HUES48 (cell line): ENCODE results near the gene BMF.
"Not testable (repeated sequence)": the region's sequence is repeated elsewhere in the genome, so short reads cannot be mapped to it uniquely, and the experiment has no call there.

Experiments used
- H3K27ac ChIP-seq: one replicate; pipeline ENCODE4 v1.7.0; 2013; ENCODE audit warnings: low read depth, low read length, inconsistent platforms
- H3K27me3 ChIP-seq: 2 replicates; pipeline ENCODE4 v1.6.1; 2013; ENCODE audit warnings: mild to moderate bottlenecking, low read length; ENCODE audit not compliant: control insufficient read depth, insufficient read depth
- H3K36me3 ChIP-seq: 2 replicates; pipeline ENCODE4 v1.6.1; 2013; ENCODE audit warnings: low read length; ENCODE audit not compliant: control insufficient read depth, insufficient read depth
- H3K4me1 ChIP-seq: 2 replicates; pipeline ENCODE4 v1.6.1; 2013; ENCODE audit warnings: mild to moderate bottlenecking, low read length; ENCODE audit not compliant: control insufficient read depth, insufficient read depth
- H3K4me3 ChIP-seq: 2 replicates; pipeline ENCODE4 v1.5.1; 2013; ENCODE audit warnings: mild to moderate bottlenecking, low read depth, low read length
- H3K9ac ChIP-seq: 2 replicates; pipeline ENCODE4 v1.6.1; 2013; ENCODE audit warnings: mild to moderate bottlenecking, low read depth, low read length, moderate library complexity
- H3K9me3 ChIP-seq: 2 replicates; pipeline ENCODE4 v1.6.1; 2013; ENCODE audit warnings: low read length; ENCODE audit not compliant: control insufficient read depth, insufficient read depth

BMF gene

GRCh38 chr15:40138201-40138570, 29.5 kb upstream of the BMF start:
- H3K27me3 ChIP-seq, H3K9me3 ChIP-seq, H3K27ac ChIP-seq, H3K4me1 ChIP-seq, H3K36me3 ChIP-seq, H3K4me3 ChIP-seq, H3K9ac ChIP-seq: not testable (repeated sequence)

- Histone ChIP-seq H3K27ac (no peak overlapping the region), H3K27me3 (no peaks in the 10 kb centered on the region), H3K9ac (no peak overlapping the region), H3K4me3 (no peak overlapping the region), H3K4me1 (no peaks in the 10 kb centered on the region), H3K36me3 (no peaks in the 10 kb centered on the region), H3K9me3 (no peaks in the 10 kb centered on the region)
These were observed 28.9 kb upstream of the BMF start for GRCh38 chr15:40137303-40138200.

GRCh38 chr15:40136470-40137302, 28.0 kb upstream of the BMF start:
- H3K9me3 ChIP-seq = no peaks in the 10 kb centered on the region
- H3K27ac ChIP-seq = no peak overlapping the region
- no peaks in the 10 kb centered on the region for H3K4me1 ChIP-seq
- H3K4me3 ChIP-seq = no peak overlapping the region
- no peaks in the 10 kb centered on the region for H3K36me3 ChIP-seq
- no peak overlapping the region for H3K9ac ChIP-seq
- no peaks in the 10 kb centered on the region for H3K27me3 ChIP-seq

GRCh38 chr15:40135846-40136450, 27.3 kb upstream of the BMF start:
- not testable (repeated sequence) for H3K27ac ChIP-seq, H3K4me3 ChIP-seq, H3K9me3 ChIP-seq, H3K36me3 ChIP-seq, H3K9ac ChIP-seq, H3K4me1 ChIP-seq, H3K27me3 ChIP-seq

- no peak overlapping the region for H3K4me3 ChIP-seq
- H3K9me3 ChIP-seq = no peaks in the 10 kb centered on the region
- no peaks in the 10 kb centered on the region for H3K27me3 ChIP-seq
- H3K27ac ChIP-seq = no peak overlapping the region
- no peaks in the 10 kb centered on the region for H3K36me3 ChIP-seq
- no peak overlapping the region for H3K9ac ChIP-seq
- no peaks in the 10 kb centered on the region for H3K4me1 ChIP-seq
These were observed 26.2 kb upstream of the BMF start for GRCh38 chr15:40134885-40135284.

DNA sequence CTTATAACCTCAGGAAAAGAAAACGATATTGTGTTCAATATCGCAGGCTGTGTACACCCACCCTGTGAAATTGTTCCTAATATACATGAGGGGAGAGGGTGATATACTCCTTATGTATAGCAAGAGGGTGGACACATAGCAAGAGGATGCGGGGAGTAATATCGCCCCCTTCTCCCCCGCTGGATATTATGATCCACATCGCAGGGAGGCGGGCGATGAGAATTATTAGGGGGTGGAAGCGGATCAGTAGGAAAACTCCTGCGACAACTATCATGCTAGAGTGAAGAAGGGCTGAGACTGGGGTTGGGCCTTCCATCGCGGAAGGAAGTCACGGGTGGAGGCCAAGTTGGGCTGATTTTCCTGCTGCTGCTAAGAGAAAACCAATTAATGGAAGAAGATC, 24.9 kb upstream of the BMF start:
- H3K4me3 ChIP-seq = no peak overlapping the region
- H3K9ac ChIP-seq = no peak overlapping the region
- no peaks in the 10 kb centered on the region for H3K9me3 ChIP-seq
- no peaks in the 10 kb centered on the region for H3K27me3 ChIP-seq
- no peaks in the 10 kb centered on the region for H3K4me1 ChIP-seq
- H3K27ac ChIP-seq = no peak overlapping the region
- no peaks in the 10 kb centered on the region for H3K36me3 ChIP-seq

GRCh38 chr15:40130799-40131502, 22.3 kb upstream of the BMF start:
- Histone ChIP-seq H3K27me3 (no peaks in the 10 kb centered on the region), H3K4me1 (no peaks in the 10 kb centered on the region), H3K36me3 (no peaks in the 10 kb centered on the region), H3K9ac (no peak overlapping the region), H3K4me3 (no peak overlapping the region), H3K9me3 (no peaks in the 10 kb centered on the region), H3K27ac (no peak overlapping the region)

GRCh38 chr15:40130118-40130517, 21.4 kb upstream of the BMF start:
- Histone ChIP-seq H3K27me3 (no peaks in the 10 kb centered on the region), H3K4me3 (no peak overlapping the region), H3K9ac (no peak overlapping the region), H3K4me1 (peaks cover 6% of the 10 kb centered on the region), H3K36me3 (no peaks in the 10 kb centered on the region), H3K27ac (no peak overlapping the region), H3K9me3 (no peaks in the 10 kb centered on the region)

DNA sequence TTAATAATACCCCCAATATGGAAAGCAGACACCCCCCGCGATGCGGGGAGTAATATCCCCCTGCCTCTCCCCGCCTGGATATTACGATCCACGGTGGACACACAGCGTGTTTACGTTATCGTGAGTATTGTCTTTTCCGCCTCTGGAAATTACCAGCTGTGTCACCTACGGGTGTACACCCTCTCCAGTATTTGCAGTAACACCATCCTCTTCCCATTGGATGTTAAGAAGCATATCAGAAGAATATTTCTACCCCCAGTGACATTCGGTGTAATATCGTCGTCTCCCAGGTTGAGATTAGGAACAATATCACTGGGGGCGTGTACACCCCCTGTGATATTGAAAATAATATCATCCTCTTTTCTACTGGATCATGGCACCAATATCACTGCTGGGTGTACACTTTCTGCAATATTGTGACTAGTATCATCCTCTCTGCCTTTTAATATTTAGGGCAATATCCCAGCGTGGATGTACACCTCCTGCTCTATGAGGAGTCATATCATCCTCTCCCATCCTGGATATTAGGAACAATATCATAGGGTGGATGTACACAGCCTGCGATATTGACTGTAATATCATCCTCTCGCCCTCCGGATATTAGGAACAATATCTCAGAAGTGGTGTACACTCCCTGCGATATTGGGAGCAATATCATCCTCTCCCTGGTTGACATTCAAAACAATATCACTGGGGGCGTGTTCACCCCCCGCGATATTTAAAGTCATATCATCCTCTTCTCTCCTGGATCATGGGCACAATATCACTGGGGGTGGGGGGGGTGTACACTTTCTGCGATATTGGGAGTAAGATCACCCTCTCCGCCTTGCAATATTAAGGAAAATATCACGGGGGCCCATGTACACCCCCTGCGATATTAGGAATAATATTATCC, 20.3 kb upstream of the BMF start:
- Histone ChIP-seq H3K27me3 (no peaks in the 10 kb centered on the region), H3K27ac (no peak overlapping the region), H3K9me3 (no peaks in the 10 kb centered on the region), H3K4me1 (peaks cover 14% of the 10 kb centered on the region), H3K4me3 (no peak overlapping the region), H3K9ac (no peak overlapping the region), H3K36me3 (no peaks in the 10 kb centered on the region)

- no peaks in the 10 kb centered on the region for H3K9me3 ChIP-seq
- H3K27me3 ChIP-seq = no peaks in the 10 kb centered on the region
- H3K36me3 ChIP-seq = no peaks in the 10 kb centered on the region
- peaks cover 23% of the 10 kb centered on the region for H3K4me1 ChIP-seq
- H3K9ac ChIP-seq = no peak overlapping the region
- H3K4me3 ChIP-seq = no peak overlapping the region
- no peak overlapping the region for H3K27ac ChIP-seq
These were observed 17.3 kb upstream of the BMF start for GRCh38 chr15:40125950-40126349.
